Measurements from ENCODE around the gene SOD3.

The SOD3 gene

DNA sequence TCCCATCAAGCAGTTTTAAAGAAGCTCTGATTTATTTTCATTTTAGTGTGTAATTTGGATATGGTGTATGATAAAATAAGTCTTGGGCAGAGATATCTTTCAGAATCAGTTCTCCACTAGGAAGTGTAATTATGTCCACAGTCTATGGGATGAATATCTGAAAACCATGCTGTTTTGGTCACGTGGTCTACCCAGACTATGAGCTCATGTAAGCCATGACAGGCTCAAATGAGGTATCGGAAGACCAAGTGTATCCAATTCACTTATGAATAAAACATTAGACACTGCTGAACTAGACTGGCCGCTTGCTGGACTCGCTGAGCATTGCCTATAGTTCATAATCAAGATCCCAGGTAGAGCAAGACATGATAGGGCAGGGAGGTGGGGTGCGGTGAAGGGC lies 50.5 kb downstream of the SOD3 start:
- DNase-seq = no peak

DNA sequence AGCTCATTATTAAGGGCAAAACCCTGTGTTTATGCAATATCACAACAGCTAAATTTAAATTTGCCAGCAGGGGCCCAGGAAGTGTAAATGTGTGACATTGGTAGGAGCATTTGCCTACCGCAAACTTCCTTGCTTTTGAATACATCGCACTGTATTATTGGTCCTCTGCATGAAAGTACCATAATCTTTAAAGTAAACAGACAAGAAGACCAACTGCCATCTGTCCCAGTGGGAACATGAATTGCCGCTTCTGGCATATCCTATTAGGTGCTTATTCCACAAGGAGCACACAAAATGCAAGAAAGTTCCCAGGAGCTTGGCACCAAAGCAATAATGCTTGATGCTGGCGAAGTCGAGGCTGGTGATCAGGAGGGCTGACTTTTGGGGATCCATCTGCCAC lies 51.3 kb downstream of the SOD3 start:
- no peak for DNase-seq

DNA sequence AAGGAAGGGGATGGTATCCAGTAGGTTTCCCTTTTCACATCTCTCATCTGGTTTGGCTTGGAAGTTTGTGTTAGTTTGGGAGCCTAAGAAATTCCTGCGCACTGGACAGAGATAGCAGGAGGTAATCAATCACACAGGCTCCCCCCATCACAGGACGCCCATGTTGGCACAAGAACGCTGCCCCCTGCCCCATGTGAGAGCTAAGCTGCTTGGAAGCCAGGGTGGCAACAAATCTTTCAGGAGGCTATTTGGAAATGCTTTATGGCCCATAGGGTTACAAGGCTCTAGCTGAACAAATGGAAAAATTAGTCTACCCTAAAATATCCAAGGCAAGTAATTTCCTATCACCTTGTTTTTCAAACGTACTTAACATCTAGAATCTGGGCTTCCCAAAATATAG lies 54.0 kb downstream of the SOD3 start:
- DNase-seq = no peak

DNA sequence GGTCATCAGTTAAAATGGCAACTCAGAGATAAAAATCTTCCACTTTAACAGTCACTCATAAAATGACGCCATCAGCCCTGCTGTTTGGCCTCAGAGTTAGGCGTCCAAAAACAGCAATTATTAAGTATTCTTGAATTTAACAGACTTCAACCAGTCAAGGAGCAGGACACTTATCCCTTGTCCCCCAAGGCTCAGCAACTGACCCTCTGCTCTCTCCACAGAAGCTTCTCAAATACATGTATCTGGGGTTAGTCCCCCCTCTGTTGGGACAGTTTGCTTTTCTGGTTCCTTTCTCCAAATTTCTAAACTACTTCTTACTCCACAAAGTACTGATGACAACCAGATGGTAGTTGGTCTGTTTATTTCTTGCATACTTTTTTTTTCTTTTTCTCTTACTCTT lies 54.4 kb downstream of the SOD3 start:
- DNase-seq = no peak

All from NCI-H1417 treated with DMSO at 0.1 percent for 48 hours (cell line).